Stimulated activated CD4-positive, alpha-beta T cell treated with anti-CD3 and anti-CD28 coated beads, Interleukin-15, amount 100 ng/mL, for 1 hour (primary cell): ENCODE results near the gene GNAT1.

Source experiments
- DNase-seq, 2 donors: peaks; one replicate each; pipeline ENCODE4 v3.0.0-alpha.2; 2020; ENCODE audit warnings: low read depth in 1 of 2, low spot score in 1 of 2

Gene GNAT1

DNA sequence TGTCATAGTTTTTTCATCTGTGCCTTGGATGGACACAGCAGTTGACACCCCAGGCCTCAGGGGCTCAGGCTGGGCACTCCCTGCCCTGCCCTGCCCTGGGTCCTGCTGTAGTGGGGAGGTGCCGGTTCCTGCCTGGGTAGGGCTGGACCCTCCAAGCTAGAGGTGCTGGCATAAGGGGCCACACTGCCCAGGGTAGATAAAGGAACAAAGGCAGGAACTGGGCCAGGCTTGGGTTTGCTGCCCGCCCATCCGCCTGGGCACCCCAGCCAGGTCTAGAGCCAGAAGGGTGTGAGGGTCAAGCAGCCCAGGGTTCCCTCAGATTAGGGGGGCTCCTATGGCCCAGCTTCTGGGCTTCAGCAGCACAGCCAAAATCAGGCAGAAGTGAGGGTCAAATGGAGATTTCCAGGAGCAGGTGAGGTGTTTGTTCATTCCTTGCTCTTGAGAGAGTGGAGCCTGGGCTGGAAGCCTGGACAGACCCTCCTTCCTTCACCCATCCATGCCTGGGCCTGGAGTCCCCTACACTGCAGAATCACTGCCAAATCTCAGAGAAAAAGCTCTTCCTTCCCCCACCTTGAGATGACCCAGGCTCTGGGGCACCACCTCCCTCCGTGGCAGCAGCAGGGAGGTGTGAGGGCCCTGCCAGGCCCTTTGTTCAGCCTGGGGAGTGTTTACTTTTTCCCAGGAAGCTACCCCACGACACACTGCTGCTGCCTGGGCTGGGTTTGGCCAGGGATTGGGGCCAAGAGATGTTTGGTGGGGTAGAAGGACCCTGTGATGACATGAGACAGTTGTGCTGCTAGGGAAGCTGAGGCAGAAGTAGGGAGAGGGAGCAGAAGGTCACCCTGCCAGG is 29.2 kb upstream of the GNAT1 start:
- no peak for DNase-seq

DNA sequence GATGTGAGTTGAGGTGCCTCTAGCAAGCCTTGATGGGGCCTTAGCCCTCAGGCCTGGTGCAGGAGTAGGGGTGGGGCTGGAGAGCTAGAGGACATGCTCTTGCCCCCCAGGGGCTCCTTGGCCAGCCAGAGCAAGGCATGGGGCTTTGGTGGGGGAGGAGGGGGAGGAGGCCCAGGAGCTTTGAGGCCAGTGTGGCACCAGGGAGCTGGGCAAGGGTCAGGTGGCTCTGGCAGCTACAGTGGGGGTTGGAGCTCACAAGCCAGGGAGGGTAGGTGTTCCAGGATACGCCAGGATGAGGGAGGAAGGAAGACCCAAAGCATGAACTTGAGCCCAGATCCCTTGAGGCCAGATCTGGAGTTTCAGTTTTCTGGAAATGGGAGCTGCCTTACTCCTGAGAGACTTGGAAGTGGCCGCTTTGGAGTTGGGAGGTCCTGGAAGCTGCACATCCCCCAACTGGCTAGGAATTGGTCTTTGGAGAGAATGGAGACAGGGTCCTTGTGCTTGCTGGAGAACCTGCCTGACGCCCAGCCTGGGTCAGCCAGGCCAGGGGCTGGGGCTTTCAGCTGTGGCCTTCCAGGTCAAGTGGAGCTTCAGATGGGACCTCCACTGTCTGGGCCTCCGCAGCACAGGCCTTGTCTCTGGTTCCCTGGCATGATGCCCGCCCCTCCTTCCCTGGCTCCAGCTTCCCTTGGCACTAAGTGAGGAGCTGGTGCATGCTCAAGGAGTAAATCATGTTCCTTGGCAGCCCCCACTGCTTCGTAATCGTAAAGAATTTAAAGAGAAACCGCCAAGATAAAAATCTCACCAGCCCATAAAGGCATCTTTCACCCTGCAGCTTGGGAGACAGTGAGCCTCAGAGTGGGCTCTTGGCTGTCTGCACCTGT is 27.6 kb upstream of the GNAT1 start:
- no peak for DNase-seq

DNA sequence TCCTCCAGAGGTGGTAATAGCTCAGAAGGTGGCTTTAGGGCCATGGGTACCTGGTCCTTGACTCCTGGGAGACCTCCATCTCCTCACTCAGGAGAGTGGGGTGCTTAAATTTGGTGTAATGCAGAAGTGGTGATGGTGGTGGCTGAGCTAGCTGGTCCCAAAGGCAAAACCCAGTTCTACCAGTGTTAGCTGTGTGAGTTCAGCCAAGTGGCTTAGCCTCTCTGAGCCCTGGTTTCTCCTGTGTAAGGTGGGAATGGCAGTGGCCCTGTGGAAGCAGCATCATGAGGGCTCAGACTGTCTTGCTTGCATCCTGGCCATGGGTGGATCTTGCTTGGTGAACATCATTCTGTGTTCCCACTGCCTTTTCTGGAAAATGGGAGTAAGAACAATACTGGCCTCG is 26.9 kb upstream of the GNAT1 start:
- DNase-seq = no peak

DNA sequence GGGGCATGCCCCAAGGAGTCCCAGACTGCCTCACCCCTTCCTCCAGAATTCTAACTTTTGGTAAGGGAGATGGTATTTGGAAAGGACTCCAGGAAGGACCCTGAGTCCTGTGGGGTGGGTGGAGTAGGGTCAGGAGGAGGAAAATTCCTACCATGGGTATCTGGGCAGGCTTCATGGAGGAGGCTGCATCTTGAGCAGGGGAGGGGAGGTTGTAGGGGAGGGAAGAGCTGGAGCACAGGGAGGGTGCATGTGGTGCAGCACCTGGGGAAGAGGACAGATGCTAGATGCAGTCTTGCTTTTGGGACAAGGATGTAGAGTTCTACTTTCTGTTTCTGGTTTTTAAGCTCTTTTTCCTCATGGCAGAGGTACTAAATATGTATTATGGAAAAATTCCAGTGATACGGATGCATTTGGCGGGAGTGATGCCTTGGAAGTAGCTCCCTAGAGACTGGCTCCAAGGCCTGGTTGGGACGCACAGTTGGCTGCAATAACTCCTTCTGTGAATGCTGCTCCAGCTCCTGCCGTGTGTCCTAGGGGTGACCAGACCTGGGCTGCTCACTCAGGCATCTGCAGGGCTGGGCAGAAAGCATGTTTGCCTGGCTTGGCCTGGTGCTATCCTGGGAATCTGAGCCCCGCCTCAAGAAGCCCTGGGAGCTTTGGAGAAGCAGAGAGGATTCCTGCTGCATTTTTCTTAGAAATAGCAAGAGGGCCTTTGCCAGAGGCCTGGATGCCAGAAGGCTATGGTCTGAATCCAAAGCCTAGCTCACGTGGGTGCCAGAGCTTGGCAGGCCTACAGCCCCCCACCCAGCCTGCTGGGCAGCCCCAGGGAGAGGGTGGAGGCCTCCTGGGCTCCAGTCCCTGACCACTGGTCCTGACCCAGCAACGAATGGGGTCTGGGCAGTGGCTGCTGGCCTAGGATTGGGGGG is 26.2 kb upstream of the GNAT1 start:
- DNase-seq = no peak

DNA sequence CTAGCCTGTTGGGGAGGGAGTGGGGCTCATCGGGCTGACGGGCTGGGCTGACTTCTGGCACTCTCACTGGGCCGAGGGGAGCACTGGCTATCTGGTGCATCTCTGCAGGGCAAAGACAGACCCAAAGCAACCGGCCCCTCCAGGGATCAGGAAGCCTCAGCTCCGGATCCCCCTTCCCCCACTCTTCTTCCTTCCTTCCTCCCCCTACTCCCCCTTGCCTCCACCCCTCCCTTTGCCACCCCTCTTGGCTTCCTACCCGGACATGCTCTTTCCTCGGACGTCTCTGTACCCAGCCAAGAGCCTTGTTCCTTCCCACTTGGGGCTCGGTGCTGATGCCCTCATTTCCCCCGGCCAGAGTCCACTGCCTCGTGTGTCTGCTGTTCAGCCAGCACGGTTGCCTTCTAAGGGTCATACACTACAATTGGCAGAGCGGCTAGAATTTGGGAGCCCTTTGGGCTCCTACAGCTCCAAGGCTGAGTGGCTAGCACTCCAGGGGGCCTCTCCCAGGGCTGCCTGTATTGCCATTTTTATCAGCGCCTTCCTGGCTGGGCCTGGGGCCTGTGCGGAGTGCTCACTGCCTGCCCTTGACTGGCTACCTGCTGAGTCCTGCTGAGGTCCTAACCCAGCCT is 25.4 kb upstream of the GNAT1 start:
- DNase-seq = no peak

DNA sequence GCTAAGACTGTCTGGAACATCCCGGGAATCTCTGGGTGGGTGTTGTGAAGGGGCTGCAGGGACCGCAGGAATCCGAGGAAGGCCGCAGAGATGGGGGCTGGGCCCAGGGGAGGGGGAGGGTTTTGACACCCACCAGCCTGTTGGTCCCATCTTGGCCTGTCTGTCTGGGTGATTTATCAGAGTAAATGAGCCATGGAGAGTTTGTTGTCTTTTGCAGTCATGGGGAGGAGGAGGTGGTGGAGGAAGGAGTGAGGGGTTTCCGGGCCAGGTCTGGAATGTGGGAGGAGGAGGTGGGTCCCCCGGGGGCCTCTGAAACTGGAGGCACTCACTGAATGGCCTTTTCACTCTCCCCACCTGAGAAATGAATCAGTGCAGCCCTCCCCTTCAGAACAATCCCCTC is 24.8 kb upstream of the GNAT1 start:
- DNase-seq = no peak

DNA sequence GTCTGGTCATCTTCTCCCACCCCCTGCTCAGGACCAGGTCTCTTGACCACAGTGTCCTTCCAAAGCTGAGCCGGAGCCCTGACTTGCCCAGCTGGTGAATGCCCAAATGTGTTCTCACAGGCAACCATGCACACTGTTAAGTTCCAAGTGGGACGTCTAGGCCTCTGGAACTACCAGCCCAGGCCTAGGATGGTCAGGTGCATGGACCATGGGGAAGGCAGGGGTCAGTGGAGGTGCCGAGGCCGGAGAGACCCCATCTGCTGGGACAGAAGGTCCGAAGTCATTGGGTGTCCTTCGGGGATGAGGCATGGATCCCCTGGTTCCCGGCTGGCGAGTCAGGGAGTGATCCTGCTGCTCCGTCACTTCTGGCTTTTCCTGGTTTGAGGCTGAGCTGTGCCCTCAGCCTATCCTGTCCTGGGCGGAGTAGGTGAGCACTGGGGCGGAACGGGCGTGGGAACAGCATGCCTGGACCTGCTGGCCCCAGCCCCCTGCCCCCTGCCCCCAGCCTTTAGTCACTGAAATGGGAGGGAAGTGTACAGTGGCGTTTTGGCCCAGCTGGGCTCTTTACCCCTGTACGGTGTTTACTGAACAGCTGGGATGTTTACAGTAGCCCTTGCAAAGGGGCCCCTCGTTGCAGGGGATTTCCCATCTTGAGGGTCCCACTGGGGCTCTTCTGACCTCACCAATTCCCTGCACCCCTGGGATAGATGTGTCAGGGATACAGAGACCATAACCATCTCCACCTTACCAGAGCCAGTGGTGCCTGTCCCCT is 24.2 kb upstream of the GNAT1 start:
- DNase-seq = no peak

DNA sequence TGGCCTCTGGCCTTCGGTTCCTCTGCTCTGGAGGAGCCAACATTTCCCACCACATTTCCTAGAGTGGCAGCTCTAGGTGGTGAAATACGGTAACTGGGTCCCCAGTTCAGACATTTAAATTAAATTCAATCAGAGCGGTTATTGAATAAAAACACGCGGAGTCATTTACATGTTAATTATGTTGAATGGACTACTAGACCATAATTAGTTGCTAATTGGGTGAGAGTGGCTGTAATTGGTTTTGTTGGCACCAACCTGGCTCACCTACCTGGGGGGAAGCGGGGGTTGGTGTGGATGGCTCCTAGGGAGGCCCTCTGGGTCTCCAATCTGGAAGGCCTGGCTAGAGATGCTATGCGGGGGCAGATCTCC is 23.6 kb upstream of the GNAT1 start:
- no peak for DNase-seq

DNA sequence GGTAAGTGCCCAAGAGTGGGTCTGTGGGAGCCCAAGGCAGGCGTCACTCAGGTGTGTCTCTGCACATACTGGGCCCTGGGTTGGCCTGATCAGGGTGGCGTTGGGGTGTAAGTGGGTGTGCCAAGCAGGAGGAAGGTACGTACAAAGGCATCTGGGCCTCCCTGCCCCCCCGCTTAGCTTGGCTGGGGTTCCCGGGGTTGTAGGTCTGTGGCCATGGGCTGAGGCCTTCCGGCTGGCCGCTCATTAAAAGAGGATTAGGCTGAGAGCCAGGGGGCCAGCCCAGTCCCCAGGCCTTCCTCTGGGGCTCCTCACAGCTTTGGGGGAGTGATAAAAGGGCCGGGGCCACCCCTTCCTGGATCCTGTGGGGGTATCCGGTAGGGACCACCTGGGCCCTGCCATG is 23.0 kb upstream of the GNAT1 start:
- DNase-seq = no peak

DNA sequence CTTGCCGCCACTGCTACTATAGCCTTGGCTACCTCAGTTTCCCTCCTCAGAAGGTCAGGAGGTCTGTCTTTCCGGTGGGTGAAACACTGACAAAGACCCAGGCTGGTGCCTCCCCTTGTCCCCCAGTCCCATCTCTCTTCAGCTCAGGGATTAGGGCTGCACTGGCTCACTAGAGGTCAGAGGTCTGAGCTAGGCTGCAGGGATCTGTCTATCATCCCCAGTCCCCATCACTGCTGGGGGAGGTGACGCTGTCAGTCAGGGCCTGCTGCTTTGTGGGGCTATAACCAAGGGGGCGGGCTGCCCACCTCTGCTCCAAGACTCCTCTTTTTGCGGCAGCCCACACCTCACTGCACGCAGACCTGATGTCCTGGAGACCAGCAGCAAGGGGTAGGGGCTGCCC is 22.6 kb upstream of the GNAT1 start:
- DNase-seq = no peak

DNA sequence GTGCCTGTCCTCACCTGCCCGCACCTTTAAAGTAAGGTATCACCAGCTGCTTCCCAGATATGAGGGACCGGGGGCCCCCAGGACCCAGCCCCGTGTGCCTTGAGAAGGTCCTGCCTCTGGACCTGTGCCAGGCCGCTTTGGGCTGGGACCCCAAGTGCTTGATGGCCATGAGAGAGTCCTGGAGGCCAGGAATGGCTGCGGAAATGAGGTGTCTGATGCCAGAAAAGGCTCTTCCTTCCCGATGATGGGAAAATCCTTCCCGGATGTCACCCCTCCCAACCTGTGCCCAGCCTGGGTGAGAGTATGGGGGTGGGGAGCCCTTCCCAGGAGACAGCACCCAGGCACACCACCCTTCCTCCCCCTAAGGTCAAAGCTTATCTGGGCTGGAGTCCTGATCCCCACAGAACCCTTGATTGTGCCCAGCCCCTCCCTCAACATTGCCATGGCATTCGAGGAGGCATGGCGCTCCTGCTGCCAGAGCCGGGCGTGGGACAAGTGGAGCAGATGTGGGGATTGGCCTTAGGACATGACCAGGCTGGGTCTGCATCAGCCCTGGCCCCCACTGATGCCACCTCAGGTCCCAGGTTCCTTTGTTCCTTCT is 22.1 kb upstream of the GNAT1 start:
- DNase-seq = no peak

DNA sequence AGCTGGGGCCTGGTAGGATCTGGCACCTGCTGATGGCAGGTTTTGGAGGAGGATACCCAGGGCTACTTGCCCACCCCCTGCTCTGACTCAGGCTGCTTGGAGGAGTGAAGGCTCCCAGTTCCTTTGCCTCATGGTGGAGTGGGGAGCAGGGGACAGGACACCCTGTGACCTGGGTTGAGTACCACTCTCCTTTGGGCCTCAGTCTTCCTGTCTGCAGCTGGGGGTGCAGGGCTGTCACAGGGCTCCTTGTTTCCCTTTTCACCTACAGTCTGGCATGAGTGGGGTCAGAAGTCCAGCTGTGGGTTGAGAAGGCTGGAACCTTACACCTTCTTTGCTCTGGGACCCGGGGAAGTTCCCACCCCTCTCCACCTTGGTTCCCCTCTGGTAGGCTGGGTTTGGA is 21.6 kb upstream of the GNAT1 start:
- DNase-seq = no peak

DNA sequence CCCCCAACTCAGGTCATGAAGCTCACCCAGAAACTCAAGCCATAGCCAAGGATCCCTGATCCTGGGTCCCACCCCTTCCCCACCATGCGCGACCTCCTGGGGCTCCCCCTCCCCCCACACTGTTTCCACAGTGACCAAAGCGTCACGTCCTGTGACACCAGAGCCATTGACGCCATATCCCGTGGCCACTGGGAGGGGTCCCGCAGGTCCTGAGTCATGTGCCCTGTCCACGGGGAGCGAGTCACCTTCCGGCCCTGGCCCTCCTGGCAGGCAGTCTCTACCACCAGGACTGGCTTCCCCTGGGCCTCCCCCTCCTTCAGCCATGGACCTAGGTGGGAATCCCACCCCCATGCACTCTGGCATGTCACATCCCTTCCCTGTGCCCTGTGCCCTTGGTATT is 20.7 kb upstream of the GNAT1 start:
- no peak for DNase-seq

DNA sequence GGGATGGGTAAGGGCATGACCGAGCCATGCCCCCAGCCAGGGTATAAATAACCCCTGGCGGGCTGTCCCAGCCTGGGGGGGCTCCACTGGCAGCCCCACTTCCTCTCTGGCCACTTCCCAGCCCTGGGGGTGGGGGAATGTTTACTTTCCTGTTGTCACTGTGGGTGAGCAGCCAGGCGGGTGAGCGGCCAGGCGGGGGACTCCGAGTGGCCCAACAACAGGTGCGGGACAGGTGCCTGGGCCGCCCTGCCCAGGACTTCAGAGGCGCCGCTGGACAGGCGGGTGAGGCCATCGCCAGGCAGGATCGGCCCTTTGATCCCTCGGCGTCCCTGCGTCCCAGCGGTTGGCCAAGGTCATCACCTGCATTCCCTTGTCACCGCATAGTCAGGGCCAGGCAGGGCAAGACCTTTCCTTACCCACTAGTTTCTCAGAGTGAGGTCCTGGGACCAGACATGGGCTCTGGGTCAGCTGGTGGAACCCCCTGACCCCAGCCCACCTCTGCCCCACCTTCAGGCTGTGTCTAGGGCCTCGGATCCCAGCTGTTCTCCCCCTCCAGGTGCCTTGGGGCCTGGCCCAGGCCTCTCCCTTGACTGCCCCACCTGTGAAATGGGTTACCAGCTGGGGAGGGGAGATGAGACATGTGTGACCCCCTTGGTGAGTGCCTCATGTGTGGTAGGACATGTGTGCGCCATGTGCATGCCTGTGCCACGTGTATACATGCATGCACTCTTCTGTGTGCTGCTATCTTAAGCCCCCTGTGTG is 19.7 kb upstream of the GNAT1 start:
- DNase-seq = no peak

DNA sequence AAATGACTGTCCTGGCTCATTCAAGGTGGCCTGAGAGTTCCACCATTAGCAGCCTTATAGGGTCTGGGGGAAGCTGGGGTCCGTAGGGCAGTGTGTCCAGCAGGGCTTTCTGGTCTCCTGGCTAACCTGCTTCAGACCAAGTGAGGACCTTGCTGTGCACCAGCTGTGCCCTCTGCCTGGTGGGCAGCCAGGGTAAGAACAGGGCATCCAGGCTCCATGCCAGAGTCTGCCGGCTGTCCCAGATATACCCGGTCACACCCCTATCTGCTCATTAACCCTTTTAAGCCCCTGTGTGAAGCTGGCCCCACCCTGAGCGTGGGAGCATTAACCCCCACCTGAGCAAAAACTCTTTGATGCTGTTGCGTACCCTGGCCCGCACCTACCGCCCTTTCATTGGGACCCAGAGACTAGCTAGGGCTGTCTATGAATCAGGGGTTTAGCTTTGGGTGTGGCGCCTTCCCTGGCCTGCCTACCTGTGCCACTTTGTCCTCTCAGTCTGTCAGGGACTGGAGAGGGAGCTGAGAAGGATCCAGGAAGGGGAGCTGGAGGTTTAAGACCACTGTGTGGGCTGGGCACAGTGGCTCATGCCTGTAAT is 18.7 kb upstream of the GNAT1 start:
- DNase-seq = no peak

DNA sequence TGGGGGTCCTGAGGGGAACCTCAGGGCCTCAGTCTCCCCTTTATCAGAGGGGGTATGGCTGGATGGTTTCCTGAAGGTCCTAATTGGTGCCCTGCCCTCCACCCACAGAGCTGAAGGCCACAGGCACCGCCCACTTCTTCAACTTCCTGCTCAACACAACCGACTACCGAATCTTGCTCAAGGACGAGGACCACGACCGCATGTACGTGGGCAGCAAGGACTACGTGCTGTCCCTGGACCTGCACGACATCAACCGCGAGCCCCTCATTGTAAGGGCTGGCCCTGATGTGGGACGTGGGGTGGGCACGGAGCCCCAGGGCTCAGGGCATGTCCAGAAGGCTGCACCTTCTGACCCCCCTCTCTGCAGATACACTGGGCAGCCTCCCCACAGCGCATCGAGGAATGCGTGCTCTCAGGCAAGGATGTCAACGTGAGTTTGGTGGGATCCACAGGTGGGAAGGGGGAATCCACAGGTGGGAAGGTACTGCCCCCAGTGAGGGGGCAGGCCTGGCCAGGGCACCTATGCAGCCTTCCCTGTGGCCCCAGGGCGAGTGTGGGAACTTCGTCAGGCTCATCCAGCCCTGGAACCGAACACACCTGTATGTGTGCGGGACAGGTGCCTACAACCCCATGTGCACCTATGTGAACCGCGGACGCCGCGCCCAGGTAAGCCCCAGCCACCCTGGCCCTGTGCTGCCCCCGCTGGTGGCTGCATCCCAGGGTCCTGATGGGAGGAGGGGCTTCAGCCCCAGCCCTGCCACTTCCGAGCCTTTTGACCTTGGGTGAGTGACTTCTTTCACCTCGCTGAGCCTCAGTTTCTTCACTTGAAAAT is 17.5 kb upstream of the GNAT1 start:
- DNase-seq = no peak

DNA sequence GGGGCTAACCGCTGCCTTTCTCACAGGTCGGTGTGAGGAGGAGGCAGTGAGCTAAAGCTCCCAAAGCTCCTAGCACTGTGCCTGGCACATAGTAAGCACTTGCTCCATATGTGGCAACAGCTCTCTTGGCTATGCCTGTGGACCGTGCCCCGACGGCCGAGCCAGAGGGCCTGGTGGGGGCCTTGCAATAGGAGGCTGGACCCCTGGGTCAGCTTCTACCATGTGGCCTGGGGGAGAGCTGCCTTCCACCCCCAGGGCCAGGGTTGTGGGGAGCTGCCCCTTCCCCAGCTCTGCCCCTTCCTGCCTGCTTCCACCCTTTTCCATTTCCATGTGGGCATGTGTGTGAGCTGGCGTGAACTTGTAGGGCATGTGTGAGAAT is 16.9 kb upstream of the GNAT1 start:
- DNase-seq = no peak
